Lower leg skin (tissue), 3 donors: Measurements from ENCODE around the gene LIN7A.

ENCODE experiments used
- CTCF ChIP-seq, 3 donors: fragments of 450-650 bp; IDR thresholded peaks; one replicate each; pipeline ENCODE4 v1.5.1; 2016; ENCODE audit warnings: antibody characterized with exemption in 3 of 3, mild to moderate bottlenecking in 3 of 3, moderate library complexity in 2 of 3
- POLR2A ChIP-seq, 2 donors: fragments of 450-650 bp; IDR thresholded peaks; one replicate each; pipeline ENCODE4 v1.6.1; 2016 to 2017; ENCODE audit warnings: antibody characterized with exemption in 2 of 2, mild to moderate bottlenecking in 1 of 2, moderate library complexity in 1 of 2

DNA sequence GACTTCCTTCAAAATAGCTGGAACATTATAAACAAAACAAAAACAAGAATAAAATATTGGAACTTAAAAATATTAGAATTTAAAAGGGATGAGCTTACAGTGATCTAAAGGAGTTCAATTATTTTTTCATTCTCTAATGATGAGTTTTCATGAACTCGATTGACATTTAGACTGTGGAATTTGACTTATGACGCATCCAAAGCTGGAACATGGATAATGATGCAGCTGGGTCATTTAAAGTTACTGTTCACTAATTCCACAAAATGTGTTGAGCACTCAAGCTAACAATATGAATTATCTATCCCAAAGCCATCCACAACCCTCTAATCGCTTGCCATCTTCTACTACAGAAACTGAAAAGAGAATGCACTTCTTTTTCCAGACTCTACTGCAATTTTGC is 42.5 kb downstream of the LIN7A start:
- TF ChIP-seq CTCF (IDR thresholded peaks at IDR 0.05) (no peak), POLR2A (IDR thresholded peaks at IDR 0.05) (no peak)
